NCI-H345 treated with DMSO at 0.1 percent for 48 hours (cell line): Measurements from ENCODE around the gene MYMX.
A peak's percentile ranks its signal among the peaks of the same experiment; 100 is the strongest.

Experiments used
- DNase-seq: peaks from one replicate; lab custom pipeline; 2025; ENCODE audit not compliant: unreplicated experiment; lab: John Stamatoyannopoulos, UW

MYMX gene

GRCh38 chr6:44219053-44219814 lies 2.5 kb downstream of the MYMX start:
- no peak for DNase-seq

DNA sequence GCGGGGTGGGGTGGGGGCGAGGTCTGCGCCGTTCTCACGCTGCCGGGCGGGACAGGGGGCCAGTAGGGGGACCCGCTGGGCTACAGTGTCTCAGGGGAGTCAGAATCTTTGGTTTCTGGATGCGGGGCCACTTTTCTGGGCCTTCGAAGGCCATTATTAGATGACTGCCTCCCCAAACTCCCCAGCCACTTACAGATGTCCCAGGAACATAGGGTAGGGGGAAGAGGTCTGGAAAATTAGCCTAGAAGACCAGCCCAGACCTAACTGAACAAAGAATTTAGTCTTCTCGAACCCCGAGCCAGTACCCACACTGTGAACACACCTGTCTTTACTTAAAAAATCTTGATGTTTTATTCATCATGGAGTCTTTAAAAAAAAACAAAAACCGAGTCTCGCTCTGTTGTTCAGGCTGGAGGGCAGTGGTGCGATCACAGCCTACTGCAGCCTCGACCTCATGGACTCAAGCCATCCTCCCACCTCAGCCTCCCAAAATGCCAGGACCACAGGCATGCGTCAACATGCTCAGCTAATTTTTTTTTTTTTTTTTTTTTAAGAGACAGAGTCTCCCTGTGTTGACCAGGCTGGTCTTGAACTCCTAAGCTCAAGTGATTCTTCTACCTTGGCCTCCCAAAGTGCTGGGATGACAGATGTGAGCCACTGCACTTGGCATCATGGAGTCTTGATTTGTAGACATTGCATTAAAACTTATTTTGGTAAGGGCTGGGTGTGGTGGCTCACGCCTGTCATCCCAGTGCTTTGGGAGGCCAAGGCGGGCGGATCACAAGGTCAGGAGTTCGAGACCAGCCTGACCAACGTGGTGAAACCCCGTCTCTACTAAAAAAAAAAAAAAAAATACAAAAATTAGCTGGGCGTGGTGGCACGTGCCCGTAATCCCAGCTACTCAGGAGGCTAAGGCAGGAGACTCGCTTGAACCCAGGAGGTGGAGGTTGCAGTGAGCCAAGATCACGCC lies 3.4 kb downstream of the MYMX start:
- no peak for DNase-seq

GRCh38 chr6:44220913-44221290 lies 4.2 kb downstream of the MYMX start:
- no peak for DNase-seq

GRCh38 chr6:44221291-44221960 lies 4.7 kb downstream of the MYMX start:
- DNase-seq, result peak; percentile 20

DNA sequence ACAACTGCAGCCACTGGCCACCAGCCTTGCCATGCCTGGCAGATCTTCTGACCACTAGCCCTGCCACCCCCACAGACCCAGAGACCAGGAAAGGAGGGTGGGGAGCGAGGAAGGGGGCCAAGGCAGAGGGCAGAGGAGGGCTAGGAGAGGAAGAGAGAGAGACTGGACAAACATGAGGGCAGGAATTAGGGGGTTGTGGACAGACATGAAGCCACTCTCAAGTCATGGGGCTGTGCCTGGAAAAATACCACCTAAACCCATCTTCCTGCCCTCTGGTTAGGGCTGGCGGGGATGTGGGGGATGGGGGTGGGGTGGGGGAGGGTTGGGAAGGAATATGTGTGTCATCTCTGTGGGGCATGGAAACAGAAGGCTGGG lies 5.2 kb downstream of the MYMX start:
- DNase-seq, result no peak

DNA sequence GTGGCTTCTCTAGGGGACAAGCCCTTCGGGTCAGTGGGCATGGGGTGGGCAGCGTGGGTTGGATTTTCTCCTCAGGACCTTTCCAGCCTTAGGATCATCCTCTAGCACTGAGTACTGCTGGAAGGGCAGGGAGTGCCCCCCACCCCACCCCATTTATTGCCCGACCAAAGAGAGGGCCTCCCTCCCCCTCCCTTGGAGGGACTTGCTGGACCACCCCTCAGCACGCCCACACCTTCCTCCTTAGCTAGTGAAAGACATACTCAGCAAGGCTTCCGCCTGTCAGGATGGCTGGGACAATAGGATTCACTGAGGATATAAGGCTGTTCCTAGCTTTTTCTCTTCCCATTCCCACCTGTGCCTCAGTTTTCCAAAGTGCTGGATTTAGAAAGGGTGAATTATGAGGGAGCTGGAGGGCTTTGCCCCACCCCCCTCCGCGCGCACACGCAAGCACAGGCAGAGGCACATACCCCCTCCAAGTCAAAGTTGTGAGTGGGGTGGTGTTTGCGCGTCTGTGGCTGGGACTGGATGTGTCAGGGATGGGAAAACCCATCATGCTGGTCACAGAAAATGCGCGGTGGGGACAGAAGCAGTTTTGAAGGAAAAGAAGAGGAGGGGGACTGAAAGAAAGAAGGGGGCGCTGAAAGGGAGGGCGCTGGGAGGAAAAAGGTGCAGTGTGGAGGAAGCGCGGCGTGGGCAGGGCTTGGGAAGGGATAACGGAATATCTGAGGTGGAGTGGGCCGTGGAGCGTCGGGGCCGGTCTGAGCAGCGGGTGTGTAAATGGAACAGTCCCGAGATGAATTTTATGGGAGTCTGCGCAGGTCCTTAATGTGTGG lies 6.0 kb downstream of the MYMX start:
- no peak for DNase-seq

DNA sequence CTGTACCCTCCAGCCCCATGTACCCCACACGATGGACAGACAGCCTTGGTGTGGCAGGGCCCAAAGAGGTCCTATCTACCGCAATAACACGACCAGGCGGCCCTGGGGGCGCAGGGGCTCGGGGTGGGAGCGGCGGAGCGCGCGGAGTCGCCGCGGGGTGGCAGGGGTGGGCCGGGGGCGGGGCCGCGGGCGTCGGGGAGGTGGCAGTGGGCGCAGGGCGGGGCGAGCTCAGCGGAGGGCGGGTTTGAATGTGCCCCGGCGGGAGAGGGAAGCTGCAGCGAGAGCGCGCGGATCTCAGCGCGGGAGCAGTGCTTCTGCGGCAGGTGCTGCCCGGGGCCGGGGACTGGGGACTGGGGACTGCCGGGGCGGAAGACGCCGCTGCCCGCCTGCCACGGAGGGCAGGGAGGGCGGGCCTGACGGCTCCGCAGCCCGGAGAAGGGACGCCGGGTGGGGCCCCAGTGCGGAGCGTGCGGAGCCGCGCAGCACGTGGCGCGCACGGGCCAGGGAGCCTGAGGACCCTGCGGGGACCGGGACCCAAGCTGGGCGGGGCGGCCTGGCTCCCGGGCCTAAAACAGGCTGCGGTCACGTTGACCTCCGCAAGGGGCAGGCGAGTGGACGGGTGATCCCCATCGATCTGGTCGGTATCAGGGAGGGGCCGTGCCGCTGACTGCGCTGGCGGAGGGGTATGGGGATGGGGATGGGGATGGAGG lies 6.7 kb downstream of the MYMX start, which contains the start of gene SLC29A1:
SLC29A1 (plus strand) TSS at position 277 of the 710 bp plus-strand sequence. CDS start 3,719 bp downstream, outside the sequence.
- DNase-seq, result peak; percentile 33

- DNase-seq, result no peak
These were observed 7.6 kb downstream of the MYMX start for GRCh38 chr6:44224029-44224964.

DNA sequence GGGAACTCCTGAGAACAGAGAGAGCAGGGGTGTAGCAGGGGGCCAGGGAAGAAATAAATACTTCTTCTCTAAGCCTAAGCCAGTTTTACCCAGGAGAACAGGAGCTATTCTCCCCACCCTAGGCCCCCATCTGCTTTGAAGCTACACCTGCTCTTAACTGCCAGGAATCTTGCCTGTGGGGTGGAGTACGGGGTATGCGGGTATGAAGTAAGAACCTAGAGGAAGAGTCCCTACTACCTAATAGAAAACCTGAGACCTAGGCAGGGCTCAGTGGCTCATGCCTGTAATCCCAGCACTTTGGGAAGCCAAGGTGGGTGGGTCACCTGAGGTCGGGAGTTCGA lies 8.2 kb downstream of the MYMX start:
- DNase-seq, result no peak

DNA sequence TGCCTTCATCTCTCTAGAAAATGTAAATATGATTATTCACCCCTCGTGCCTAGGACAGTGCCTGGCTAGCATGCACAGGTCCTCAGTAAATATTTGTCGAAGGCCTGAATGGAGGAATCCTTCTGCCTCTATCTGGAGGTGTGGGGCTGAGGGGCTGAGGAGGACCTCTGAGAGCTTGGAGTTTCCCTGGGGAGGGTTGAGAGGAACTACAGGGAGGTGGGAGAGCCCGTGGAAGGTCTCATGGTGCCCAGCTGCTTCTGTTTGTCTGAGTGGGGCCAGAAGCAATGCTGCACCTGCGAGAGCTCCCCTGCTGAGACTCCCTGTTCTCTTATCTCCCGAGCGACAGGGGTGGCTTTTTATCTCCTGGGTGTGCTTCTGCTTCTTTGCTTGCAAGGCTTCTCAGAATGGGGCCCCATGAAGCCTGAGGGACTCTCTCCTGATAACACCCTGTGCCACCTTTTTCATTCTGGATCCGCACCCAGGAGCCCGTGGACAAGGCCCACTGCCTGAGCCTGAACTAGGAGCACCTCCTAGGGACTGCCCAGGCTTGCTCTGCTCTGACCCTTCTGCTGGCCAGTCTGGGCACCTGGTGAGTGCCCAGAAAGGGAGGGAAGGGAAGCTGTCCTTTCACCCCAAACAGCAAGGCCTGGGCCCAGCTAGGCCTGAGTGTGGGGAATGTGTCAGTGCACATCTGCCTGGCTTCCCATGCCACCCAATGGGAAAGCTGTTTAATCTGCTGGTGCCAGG lies 9.0 kb downstream of the MYMX start:
- peak; percentile 16 for DNase-seq

- no peak for DNase-seq
These were observed 9.8 kb downstream of the MYMX start for GRCh38 chr6:44226368-44227147.

DNA sequence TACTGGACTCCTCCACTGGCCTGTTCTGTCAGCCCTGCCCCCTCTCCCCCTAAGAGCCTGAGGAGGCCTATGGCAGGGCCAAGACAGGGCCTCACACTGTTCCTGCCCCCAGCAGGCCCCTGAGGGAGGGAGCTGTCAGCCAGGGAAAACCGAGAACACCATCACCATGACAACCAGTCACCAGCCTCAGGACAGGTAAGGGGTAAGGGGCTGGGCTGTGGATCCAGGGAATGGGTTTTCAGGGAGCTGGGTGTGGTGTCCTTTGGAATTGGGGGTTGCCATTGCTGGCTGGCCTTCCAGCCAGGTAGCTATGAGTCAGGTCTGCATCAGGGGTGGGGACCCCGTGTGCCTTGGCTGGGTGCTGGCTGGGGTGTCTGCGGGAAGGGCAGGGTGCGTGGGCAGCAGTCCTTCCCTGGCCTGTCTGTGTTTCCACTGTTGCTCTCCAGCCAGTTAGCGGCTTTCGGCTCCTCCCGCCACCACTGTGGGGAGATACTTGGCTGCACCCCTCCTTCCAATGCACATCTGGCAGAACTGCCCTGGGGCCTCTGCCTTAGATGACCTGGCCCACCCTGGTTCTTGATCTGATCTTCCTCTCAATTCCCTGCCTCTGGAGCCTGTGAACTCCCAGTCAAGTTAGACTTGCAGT lies 10.5 kb downstream of the MYMX start:
- no peak for DNase-seq

- DNase-seq, result no peak
These were observed 11.3 kb downstream of the MYMX start for GRCh38 chr6:44228031-44228430.

DNA sequence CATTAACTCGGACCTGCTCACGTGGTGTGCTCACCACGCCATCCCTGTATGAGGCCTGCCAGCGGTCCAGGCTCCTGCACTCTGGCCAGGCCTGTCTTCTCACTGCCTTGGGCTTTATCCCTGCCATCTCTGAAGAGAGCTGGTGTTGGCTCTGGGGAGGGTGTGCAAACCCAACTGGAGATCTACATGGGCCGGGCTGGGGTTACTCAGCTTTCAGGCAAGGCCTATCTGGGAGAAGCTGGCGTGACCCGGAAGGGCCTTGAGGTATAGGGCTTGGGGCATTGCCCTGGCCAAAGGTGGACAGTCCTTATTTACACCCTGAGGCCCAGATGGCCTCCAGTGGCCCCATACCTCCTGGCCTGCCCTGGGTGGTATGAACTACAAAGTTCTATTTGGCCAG lies 11.7 kb downstream of the MYMX start:
- no peak for DNase-seq

DNA sequence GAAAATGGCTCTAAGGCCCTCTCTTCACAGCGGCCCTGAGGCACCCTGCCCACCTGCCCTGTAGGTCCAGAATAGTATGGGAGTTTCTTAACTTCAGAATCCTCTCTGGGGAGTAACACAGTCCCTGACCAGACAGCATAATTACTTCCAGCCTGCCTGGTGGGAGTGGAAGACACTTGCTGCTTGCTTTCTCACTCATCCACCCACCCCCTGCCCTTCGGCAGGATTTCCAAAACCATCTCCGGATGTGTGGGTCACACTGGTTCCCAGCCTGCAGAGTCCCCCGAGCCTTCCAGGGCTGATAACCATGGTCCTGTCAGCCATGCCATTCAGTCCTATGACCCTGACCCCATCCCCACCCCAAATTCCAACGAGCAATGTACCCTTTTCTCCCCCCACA lies 12.1 kb downstream of the MYMX start:
- DNase-seq, result no peak

- no peak for DNase-seq
These were observed 12.8 kb downstream of the MYMX start for GRCh38 chr6:44229376-44230033.
